Panc1 (cell line): ENCODE data around the gene AHRR. TPM values are rescaled to one million over a fixed set of nuclear protein-coding genes. Genes with fewer than 3 reads are reported as not detected.

Experiments used
- ATAC-seq: fragments of 200-7000 bp; cut with Tn5 transposase; 2 replicates; pipeline ENCODE4 v1.9.1; 2020; ENCODE audit warnings: mild to moderate bottlenecking, moderate library complexity
- BruUV-seq: library from RNA; stranded (reverse); fragments of 400-500 nt; replicated peaks from 2 replicates; lab custom pipeline; 2021; lab: Mats Ljungman, UMichigan
- CTCF ChIA-PET: fragments of 300-600 bp; sonication (Branson Sonifier 250); formaldehyde crosslinking; loops from one replicate; lab custom pipeline; 2022; ENCODE audit warnings: antibody characterized with exemption; lab: Charles Lee
- POLR2A ChIA-PET: fragments of 300-600 bp; sonication (Branson Sonifier 250); formaldehyde crosslinking; loops from one replicate; lab custom pipeline; 2022; ENCODE audit warnings: antibody characterized with exemption; lab: Charles Lee
- DNase-seq: peaks from one replicate; pipeline ENCODE4 v3.0.0-alpha.2; 2010; ENCODE audit warnings: low read depth, low spot score
- H3K27ac ChIP-seq: 2 replicates; pipeline ENCODE4 v1.5.1; 2011; ENCODE audit warnings: mild to moderate bottlenecking, low read length, inconsistent platforms
- H3K27me3 ChIP-seq: fragments of 200-500 bp; sonication (Bioruptor generic); 2 replicates; pipeline ENCODE4 v1.6.0; 2014; ENCODE audit warnings: low read length, inconsistent platforms; ENCODE audit not compliant: control insufficient read depth, insufficient read depth
- H3K36me3 ChIP-seq: fragments of 200-500 bp; sonication (Bioruptor generic); 2 replicates; pipeline ENCODE4 v1.5.1; 2014; ENCODE audit warnings: inconsistent platforms, mild to moderate bottlenecking, low read length, moderate library complexity; ENCODE audit not compliant: control insufficient read depth, insufficient read depth
- H3K4me1 ChIP-seq: 2 replicates; pipeline ENCODE4 v1.5.1; 2011; ENCODE audit warnings: inconsistent platforms, mild to moderate bottlenecking, low read length, moderate library complexity; ENCODE audit not compliant: control insufficient read depth, insufficient read depth
- H3K4me3 ChIP-seq, 2 experiments: 2 replicates each; pipeline ENCODE4 v1.5.1; 2011 to 2012; ENCODE audit warnings: low read depth in 2 of 2, low read length in 2 of 2, mild to moderate bottlenecking in 2 of 2, inconsistent platforms in 1 of 2, moderate library complexity in 1 of 2
- H3K9me3 ChIP-seq: fragments of 200-500 bp; sonication (Bioruptor generic); 2 replicates; pipeline ENCODE4 v1.5.1; 2014; ENCODE audit warnings: low read depth, mild to moderate bottlenecking, inconsistent platforms, low read length, moderate library complexity; ENCODE audit not compliant: control insufficient read depth, insufficient read depth
- CTCF ChIP-seq: fragments of 450-650 bp; IDR thresholded peaks from 2 replicates; pipeline ENCODE4 v1.5.1; 2017; ENCODE audit warnings: mild to moderate bottlenecking
- POLR2AphosphoS5 ChIP-seq: IDR thresholded peaks from 2 replicates; pipeline ENCODE4 v1.6.1; 2012; ENCODE audit warnings: mild to moderate bottlenecking, low read depth, low read length, moderate library complexity
- SIN3A ChIP-seq: IDR thresholded peaks from 2 replicates; pipeline ENCODE4 v1.6.1; 2012; ENCODE audit warnings: low read depth, mild to moderate bottlenecking, low read length, moderate library complexity, borderline replicate concordance; ENCODE audit not compliant: insufficient read depth
- TCF7L2 ChIP-seq: IDR thresholded peaks from 2 replicates; pipeline ENCODE4 v1.6.1; 2011; ENCODE audit warnings: mild to moderate bottlenecking, low read depth, low read length, inconsistent platforms
- in situ Hi-C: cut with HindIII; loops from 2 replicates; pipeline ENCODE4 v1.10.0; 2016; ENCODE audit warnings: low sequenced_read_pairs, low pct_unique_long_range_greater_than_20kb
- intact Hi-C: fragments of 100-400 bp; cut with micrococcal nuclease; formaldehyde crosslinking; loops from one replicate; pipeline ENCODE4 v1.10.0; 2022; ENCODE audit not compliant: unreplicated experiment
- total RNA-seq: library from RNA; stranded (reverse); gene quantifications from one replicate; pipeline ENCODE4 v1.2.1, GENCODE V29; 2021; ENCODE audit not compliant: unreplicated experiment
- TF ChIP-seq, protein P1 (sequence below), 2 experiments: IDR thresholded peaks; 2 replicates each; pipeline ENCODE4 v1.6.1; 2011 to 2012; ENCODE audit warnings: low read depth in 2 of 2, control low read depth in 1 of 2, low read length in 1 of 2, mild to moderate bottlenecking in 1 of 2, moderate library complexity in 1 of 2; ENCODE audit not compliant: insufficient read depth in 1 of 2

AHRR gene
- total RNA-seq, 1 experiment from 2014 or later, result 23.6 TPM

DNA sequence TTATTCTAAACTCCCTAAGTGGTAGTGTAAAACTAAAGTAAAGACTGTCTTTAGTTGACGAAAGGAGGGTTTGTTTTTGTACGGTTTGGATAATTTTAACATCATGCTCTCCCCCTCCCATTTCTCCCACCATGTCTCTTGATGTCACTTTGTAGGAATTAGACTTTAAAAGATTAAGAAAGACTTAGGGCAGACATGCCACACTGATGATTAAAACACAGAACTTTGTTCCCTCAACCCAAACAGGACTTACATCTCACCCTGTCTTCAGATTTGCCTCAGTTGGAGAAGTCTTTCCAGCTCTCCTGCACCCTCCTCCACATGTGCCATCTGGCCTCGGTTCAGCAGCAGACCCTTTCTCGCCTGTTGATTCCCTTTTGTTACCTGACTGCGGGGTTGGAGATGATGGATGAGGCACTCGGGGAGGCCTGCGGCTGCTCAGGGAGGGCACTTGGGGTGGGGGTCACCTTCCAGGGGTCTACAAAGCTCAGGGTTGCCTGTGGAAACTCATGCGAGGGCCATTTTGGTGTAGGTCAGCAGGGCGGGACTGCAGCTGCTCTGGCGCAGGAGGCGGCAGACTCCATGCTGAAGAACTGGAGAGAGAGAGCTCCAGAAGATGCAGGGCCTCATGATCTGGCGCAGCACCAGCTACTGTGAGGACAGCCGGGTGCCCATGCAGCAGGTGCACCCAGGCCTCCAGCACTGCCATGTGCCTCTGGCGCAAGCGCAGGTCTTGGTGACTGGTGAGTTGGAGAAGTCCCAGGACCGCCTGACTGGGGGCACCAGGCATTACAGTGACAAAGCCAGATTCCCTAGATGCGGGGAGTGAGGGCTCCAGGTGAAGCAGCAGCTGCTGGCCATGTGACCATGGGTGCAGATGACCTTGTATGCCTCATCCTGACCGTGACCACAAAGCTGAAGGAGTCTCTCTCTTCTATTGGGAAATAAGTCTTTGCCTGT lies 96.9 kb downstream of the AHRR start:
- in situ Hi-C loops, result no loop called here
- TF ChIP-seq SIN3A (no peak), TCF7L2 (no peak), CTCF (no peak), POLR2AphosphoS5 (no peak)
- TF ChIP-seq, protein P1, sequence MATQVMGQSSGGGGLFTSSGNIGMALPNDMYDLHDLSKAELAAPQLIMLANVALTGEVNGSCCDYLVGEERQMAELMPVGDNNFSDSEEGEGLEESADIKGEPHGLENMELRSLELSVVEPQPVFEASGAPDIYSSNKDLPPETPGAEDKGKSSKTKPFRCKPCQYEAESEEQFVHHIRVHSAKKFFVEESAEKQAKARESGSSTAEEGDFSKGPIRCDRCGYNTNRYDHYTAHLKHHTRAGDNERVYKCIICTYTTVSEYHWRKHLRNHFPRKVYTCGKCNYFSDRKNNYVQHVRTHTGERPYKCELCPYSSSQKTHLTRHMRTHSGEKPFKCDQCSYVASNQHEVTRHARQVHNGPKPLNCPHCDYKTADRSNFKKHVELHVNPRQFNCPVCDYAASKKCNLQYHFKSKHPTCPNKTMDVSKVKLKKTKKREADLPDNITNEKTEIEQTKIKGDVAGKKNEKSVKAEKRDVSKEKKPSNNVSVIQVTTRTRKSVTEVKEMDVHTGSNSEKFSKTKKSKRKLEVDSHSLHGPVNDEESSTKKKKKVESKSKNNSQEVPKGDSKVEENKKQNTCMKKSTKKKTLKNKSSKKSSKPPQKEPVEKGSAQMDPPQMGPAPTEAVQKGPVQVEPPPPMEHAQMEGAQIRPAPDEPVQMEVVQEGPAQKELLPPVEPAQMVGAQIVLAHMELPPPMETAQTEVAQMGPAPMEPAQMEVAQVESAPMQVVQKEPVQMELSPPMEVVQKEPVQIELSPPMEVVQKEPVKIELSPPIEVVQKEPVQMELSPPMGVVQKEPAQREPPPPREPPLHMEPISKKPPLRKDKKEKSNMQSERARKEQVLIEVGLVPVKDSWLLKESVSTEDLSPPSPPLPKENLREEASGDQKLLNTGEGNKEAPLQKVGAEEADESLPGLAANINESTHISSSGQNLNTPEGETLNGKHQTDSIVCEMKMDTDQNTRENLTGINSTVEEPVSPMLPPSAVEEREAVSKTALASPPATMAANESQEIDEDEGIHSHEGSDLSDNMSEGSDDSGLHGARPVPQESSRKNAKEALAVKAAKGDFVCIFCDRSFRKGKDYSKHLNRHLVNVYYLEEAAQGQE (IDR thresholded peaks at IDR 0.05; ENCODE audit: insufficient read depth in 1 of 2, low read depth in 2 of 2, low read length in 1 of 2), result no peak
- intact Hi-C loops, result no loop called here

DNA sequence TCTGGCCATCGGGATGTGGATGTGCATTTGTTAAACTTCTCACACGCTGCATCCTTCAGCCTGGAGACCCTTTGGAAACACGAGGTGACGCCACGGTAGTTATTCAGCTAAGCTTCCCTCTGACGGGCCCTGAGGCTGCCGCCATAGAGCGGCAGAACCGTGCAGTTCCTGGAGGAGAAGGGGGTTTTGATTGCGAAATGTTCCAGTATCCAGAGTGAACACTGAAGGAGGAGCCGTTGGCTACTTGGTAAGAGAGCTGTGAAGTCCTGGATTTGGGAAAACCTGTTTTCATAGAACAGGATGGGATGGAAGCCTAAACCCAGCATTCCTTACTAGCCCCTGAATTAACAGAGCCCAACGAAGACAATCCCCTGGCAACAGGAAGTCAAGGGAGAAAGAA lies 98.5 kb downstream of the AHRR start:
- no peak overlapping the region for H3K27ac ChIP-seq
- no peaks in the 10 kb centered on the region for H3K4me1 ChIP-seq
- in situ Hi-C loops, result no loop called here
- H3K9me3 ChIP-seq, result no peaks in the 10 kb centered on the region
- TF ChIP-seq TCF7L2 (no peak), CTCF (no peak), POLR2AphosphoS5 (no peak), SIN3A (no peak)
- TF ChIP-seq, protein P1 (IDR thresholded peaks at IDR 0.05; ENCODE audit: insufficient read depth in 1 of 2, low read depth in 2 of 2, low read length in 1 of 2), result no peak
- no peak for DNase-seq
- intact Hi-C loops, result no loop called here
- no TSS peak for BruUV-seq
- CTCF ChIA-PET, result no interaction called here
- H3K4me3 ChIP-seq, result no peak overlapping the region
- no peak for ATAC-seq
- POLR2A ChIA-PET, result no interaction called here
- no peaks in the 10 kb centered on the region for H3K36me3 ChIP-seq
- H3K27me3 ChIP-seq, result no peaks in the 10 kb centered on the region

More for the DNA sequence above, 96.9 kb downstream of the AHRR start:
- H3K4me1 ChIP-seq, result no peaks in the 10 kb centered on the region
- no TSS peak for BruUV-seq
- no peaks in the 10 kb centered on the region for H3K36me3 ChIP-seq
- ChIA-PET POLR2A (interaction anchor here (0.6 to 0.7 kb wide), 2 partner anchors 98 to 187 kb away, joined by 3 read pairs; no protein-coding TSS in a partner anchor), CTCF (no interaction called here)
- no peaks in the 10 kb centered on the region for H3K27me3 ChIP-seq
- H3K9me3 ChIP-seq, result no peaks in the 10 kb centered on the region
- ATAC-seq (no peak), DNase-seq (no peak)
- H3K27ac ChIP-seq, result no peak overlapping the region
- H3K4me3 ChIP-seq, result no peak overlapping the region
